Psoas muscle (tissue), 8 donors: ENCODE measurements around the gene SP5. TPM values are rescaled to one million over a fixed set of nuclear protein-coding genes. Genes with fewer than 3 reads are reported as not detected.

Experiments used
- ATAC-seq, 4 donors: fragments of 200-7000 bp; cut with Tn5 transposase; one replicate each; pipeline ENCODE4 v1.9.1; 2020; ENCODE audit warnings: moderate library complexity in 3 of 4, mild to moderate bottlenecking in 2 of 4
- DNase-seq, 2 donors: peaks; one replicate each; pipeline ENCODE4 v3.0.0-alpha.2; 2020
- H3K27ac ChIP-seq: fragments of 200-600 bp; one replicate; pipeline ENCODE4 v1.8.0; 2022
- H3K27me3 ChIP-seq, 3 donors: fragments of 200-600 bp in 1 of 3; one replicate each; pipeline versions ENCODE4 v1.6.1 to v1.8.0; 2013 to 2022; ENCODE audit warnings: low read length in 2 of 3, mild to moderate bottlenecking in 2 of 3, moderate library complexity in 1 of 3; ENCODE audit not compliant: insufficient read depth in 3 of 3
- H3K36me3 ChIP-seq, 2 donors: fragments of 200-600 bp in 1 of 2; one replicate each; pipeline versions ENCODE4 v1.6.1 to v1.8.0; 2013 to 2022; ENCODE audit warnings: low read depth in 1 of 2, mild to moderate bottlenecking in 1 of 2, moderate library complexity in 1 of 2; ENCODE audit not compliant: insufficient read depth in 1 of 2
- H3K4me1 ChIP-seq: fragments of 200-600 bp; one replicate; pipeline ENCODE4 v1.8.0; 2022
- H3K4me3 ChIP-seq: fragments of 200-600 bp; one replicate; pipeline ENCODE4 v1.8.0; 2022; ENCODE audit warnings: mild to moderate bottlenecking
- H3K9me3 ChIP-seq: fragments of 200-600 bp; one replicate; pipeline ENCODE4 v1.8.0; 2022
- WGBS, 3 donors: extraction: QIAGEN DNeasy Blood & Tissue Kit; methylation state at CpG; one replicate each; pipeline versions ENCODE4 v1.1.6 to v1.1.7; 2013; 5-methylcytosine and 5-hydroxymethylcytosine counted together
- intact Hi-C, 2 donors: fragments of 100-400 bp; cut with DNase I; formaldehyde crosslinking; loops; one replicate each; pipeline versions ENCODE4 v1.11.0 to v1.14.2; 2022
- polyA plus RNA-seq, 3 donors: library from polyadenylated mRNA; stranded (reverse); fragments of 200-250 nt; gene quantifications; one replicate each; pipeline ENCODE4 v1.2.3, GENCODE V29; 2013
- total RNA-seq, 4 donors: library from RNA; stranded (reverse); fragmentation: NEBNext Ultra II Directional in 2 of 4; extraction: Animal tissue kit (Norgen Biotek cat#: 25700) in 2 of 4; gene quantifications; one replicate each; pipeline versions ENCODE4 v1.2.1 to v1.2.4, GENCODE V29; 2021 to 2023
- TF ChIP-seq, protein P1 (sequence below): fragments of 200-600 bp; IDR thresholded peaks from one replicate; pipeline ENCODE4 v1.8.0; 2022; ENCODE audit warnings: antibody characterized with exemption
- donor health status: healthy with polysubstance abuse.
- donor health status: DM: no; HTN: no; CAD: no; lungs with moderate emphysema.
- donor health status: Bipolar disorder and iron deficiency.
- donor health status: healthy.
- donor health status: DM: yes; HTN: yes; CAD: no.
- donor health status: DM: no; HTN: no; CAD: no.
- donor health status: DM: no; HTN: no; CAD: no.
- donor health status: DM: yes; HTN: yes; CAD: no.

Gene SP5
- total and polyA plus RNA-seq, 7 donors, result 0.07 to 1.0 (median 0.12) TPM; not detected in 1

DNA sequence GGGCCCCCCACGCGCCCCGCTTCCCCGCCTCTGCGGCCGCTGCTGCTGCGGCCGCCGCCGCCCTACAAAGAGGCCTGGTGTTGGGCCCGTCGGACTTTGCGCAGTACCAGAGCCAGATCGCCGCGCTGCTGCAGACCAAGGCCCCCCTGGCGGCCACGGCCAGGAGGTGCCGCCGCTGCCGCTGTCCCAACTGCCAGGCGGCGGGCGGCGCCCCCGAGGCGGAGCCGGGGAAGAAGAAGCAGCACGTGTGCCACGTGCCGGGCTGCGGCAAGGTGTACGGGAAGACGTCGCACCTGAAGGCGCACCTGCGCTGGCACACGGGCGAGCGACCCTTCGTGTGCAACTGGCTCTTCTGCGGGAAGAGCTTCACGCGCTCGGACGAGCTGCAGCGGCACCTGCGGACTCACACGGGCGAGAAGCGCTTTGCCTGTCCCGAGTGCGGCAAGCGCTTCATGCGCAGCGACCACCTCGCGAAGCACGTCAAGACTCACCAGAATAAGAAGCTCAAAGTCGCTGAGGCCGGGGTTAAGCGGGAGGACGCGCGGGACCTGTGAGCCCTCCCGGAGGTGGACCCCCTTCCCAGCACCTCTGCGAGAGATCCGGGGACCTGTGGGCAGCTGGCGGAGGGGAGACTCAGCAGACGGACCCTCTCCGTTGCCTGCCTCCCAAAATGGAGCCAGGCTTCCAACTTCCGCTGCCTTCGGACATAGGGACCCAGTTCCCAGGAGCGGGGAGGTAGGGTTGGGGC lies 1.9 kb downstream of the SP5 start:
- TF ChIP-seq, protein P1, sequence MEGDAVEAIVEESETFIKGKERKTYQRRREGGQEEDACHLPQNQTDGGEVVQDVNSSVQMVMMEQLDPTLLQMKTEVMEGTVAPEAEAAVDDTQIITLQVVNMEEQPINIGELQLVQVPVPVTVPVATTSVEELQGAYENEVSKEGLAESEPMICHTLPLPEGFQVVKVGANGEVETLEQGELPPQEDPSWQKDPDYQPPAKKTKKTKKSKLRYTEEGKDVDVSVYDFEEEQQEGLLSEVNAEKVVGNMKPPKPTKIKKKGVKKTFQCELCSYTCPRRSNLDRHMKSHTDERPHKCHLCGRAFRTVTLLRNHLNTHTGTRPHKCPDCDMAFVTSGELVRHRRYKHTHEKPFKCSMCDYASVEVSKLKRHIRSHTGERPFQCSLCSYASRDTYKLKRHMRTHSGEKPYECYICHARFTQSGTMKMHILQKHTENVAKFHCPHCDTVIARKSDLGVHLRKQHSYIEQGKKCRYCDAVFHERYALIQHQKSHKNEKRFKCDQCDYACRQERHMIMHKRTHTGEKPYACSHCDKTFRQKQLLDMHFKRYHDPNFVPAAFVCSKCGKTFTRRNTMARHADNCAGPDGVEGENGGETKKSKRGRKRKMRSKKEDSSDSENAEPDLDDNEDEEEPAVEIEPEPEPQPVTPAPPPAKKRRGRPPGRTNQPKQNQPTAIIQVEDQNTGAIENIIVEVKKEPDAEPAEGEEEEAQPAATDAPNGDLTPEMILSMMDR, result peak; percentile 44
- ATAC-seq (peak in 3 of 4 donors; percentile 53 to 71 (median 54)), DNase-seq (peak; percentile 46 to 73)
- peaks cover 5% of the 10 kb centered on the region for H3K4me1 ChIP-seq
- intact Hi-C loops, result loop anchor here in 1 of 2 donors (5.0 kb wide), 1 partner anchor 230 kb away; no protein-coding TSS in a partner anchor
- H3K9me3 ChIP-seq, result no peaks in the 10 kb centered on the region
- peaks cover 0 to 88% (median 28%) of the 10 kb centered on the region in 3 donors for H3K27me3 ChIP-seq
- 6 to 9% (median 8%) methylated on average over 64 to 74 of the region's 74 CpGs for WGBS, 3 donors
- no peaks in the 10 kb centered on the region for H3K36me3 ChIP-seq
- H3K4me3 ChIP-seq, result peak overlapping the region; percentile 69
- H3K27ac ChIP-seq, result no peak overlapping the region

DNA sequence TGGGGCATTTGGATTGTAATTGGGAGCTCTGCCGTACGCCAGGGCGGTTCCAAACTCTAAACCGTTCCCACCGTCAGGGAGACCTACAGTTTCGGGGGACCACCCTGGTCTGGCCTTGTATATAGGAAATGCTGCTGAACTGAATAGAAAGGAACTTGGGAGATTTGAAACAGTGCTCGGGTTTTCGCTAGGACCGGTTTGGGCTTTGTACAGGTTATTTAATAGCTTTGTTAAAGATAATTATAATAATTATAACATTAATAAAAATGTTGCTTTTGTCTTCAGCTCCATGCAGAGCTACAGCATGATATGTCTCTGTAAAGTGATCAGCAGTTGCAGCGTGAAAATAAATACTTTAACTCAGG lies 2.4 kb downstream of the SP5 start:
- no peak overlapping the region for H3K4me3 ChIP-seq
- WGBS, 3 donors, result 33 to 51% (median 47%) methylated on average over 10 of the region's 10 CpGs

DNA sequence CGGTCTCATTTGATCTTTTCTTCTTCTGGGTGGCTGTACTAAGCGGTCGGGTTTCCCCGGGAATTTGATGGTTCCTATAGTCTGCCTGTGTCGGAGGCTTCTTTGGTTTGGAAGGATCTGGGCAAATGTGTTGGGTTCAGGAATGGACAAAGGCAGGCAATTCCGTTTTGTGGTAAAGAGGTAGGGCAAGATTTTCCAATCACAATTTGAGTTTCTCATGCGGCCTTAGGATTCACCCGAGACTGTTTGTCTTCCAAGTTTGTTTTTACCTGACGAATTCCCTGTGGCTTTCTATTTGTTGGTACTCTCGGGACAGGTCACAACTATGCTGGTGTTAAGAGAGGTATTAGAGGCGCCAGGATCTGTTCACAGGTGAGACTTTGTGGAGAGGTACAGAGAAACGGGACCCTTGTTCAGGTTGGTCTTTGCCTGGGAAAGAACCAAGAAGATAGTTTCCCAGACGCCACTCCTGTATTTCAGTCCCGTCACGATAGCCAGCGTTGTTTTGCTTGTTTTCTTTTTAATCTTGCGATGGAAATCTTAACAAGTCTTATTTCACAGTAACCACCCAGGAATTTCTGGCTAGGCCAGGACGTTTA lies 3.0 kb downstream of the SP5 start:
- no peak overlapping the region for H3K4me3 ChIP-seq
- TF ChIP-seq, protein P1, result no peak
- H3K9me3 ChIP-seq, result no peaks in the 10 kb centered on the region
- no peaks in the 10 kb centered on the region for H3K36me3 ChIP-seq
- H3K27me3 ChIP-seq, result peaks cover 0 to 85% (median 24%) of the 10 kb centered on the region in 3 donors
- no peak overlapping the region for H3K27ac ChIP-seq
- 58 to 71% (median 65%) methylated on average over 18 of the region's 18 CpGs for WGBS, 3 donors
- intact Hi-C loops, result loop anchor here in 1 of 2 donors (5.0 kb wide), 1 partner anchor 231 kb away; no protein-coding TSS in a partner anchor
- H3K4me1 ChIP-seq, result peaks cover 5% of the 10 kb centered on the region
- ATAC-seq, result no peak
- DNase-seq, result no peak

More for the DNA sequence above, 2.4 kb downstream of the SP5 start:
- intact Hi-C loops, result loop anchor here in 1 of 2 donors (5.0 kb wide), 1 partner anchor 230 kb away; no protein-coding TSS in a partner anchor
- TF ChIP-seq, protein P1, result no peak
- peaks cover 5% of the 10 kb centered on the region for H3K4me1 ChIP-seq
- no peaks in the 10 kb centered on the region for H3K36me3 ChIP-seq
- ATAC-seq (no peak), DNase-seq (no peak)
- H3K27ac ChIP-seq, result no peak overlapping the region
- peaks cover 0 to 88% (median 26%) of the 10 kb centered on the region in 3 donors for H3K27me3 ChIP-seq
- no peaks in the 10 kb centered on the region for H3K9me3 ChIP-seq

DNA sequence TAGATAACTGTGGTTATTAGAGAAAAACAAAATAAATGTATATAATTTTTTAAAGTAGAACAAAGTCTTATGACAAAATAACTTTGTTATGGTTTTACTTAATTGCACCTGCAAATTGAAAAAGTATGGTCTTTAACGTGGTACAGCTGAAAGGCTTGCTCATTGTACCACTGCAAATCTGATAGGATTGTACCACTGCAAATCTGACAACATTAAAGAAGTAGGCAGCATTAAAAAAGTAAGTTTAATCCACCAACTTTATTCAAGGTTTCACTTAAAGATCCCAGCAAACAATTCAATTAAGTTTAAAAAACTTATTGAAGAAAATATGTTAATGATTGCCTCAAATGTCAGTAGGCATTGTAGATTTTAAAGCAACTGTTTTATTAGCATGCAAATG lies 4.7 kb downstream of the SP5 start:
- TF ChIP-seq, protein P1, result no peak
- peaks cover 0 to 71% (median 12%) of the 10 kb centered on the region in 3 donors for H3K27me3 ChIP-seq
- 56 to 76% (median 67%) methylated on average over 1 of the region's 1 CpG for WGBS, 3 donors
- H3K4me3 ChIP-seq, result no peak overlapping the region
- DNase-seq (no peak), ATAC-seq (no peak)
- H3K4me1 ChIP-seq, result peaks cover 5% of the 10 kb centered on the region
- intact Hi-C loops, result loop anchor here in 1 of 2 donors (5.0 kb wide), 1 partner anchor 233 kb away; no protein-coding TSS in a partner anchor
- H3K27ac ChIP-seq, result no peak overlapping the region
- H3K9me3 ChIP-seq, result no peaks in the 10 kb centered on the region
- H3K36me3 ChIP-seq, result no peaks in the 10 kb centered on the region
